A172 (cell line): ENCODE measurements around the gene DOK5. TPM values are rescaled to one million over a fixed set of nuclear protein-coding genes. Genes with fewer than 3 reads are reported as not detected.
"Not testable (repeated sequence)": the region's sequence is repeated elsewhere in the genome, so short reads cannot be mapped to it uniquely, and the experiment has no call there.

Experiments used
- DNase-seq: peaks from one replicate; pipeline ENCODE4 v3.0.0-alpha.2; 2015; ENCODE audit warnings: low spot score
- total RNA-seq: library from RNA; depleted of rRNA; stranded (reverse); fragments of >200 nt; shearing (Covaris generic); gene quantifications from 2 replicates; pipeline ENCODE4 v1.2.3, GENCODE V29; 2014

DOK5 gene
- total RNA-seq, 1 experiment from 2014 or later: not detected

- no peak for DNase-seq
Observed at GRCh38 chr20:54470697-54471096, 4.7 kb upstream of the DOK5 start.

GRCh38 chr20:54472607-54473006 lies 2.8 kb upstream of the DOK5 start:
- no peak for DNase-seq

- no peak for DNase-seq
Observed at GRCh38 chr20:54473340-54473739, 2.1 kb upstream of the DOK5 start.

GRCh38 chr20:54474046-54474445 lies 1.3 kb upstream of the DOK5 start:
- DNase-seq: no peak

DNA sequence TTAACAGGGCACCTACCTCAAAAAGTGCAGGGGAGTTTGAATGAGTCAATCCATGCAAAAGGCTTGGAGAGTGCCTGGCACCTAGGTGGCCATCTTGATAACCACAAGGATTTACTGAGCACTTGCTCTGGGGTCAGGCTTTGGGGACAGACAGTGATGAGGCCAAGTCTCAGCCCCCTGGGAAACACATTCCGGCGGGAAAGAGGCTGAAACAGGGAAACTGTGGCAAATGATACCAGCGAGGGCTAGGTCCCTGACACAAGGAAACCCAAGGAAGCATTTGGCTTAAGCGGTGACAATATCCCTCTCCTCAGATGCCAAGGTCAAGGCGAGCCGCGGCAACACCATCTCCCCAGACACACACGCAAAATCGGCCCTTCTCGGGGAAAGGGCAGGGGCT lies 527 bp upstream of the DOK5 start:
- no peak for DNase-seq

GRCh38 chr20:54476169-54477009 lies 996 bp downstream of the DOK5 start:
- no peak for DNase-seq

GRCh38 chr20:54477191-54477955 lies 2.0 kb downstream of the DOK5 start:
- no peak for DNase-seq

DNA sequence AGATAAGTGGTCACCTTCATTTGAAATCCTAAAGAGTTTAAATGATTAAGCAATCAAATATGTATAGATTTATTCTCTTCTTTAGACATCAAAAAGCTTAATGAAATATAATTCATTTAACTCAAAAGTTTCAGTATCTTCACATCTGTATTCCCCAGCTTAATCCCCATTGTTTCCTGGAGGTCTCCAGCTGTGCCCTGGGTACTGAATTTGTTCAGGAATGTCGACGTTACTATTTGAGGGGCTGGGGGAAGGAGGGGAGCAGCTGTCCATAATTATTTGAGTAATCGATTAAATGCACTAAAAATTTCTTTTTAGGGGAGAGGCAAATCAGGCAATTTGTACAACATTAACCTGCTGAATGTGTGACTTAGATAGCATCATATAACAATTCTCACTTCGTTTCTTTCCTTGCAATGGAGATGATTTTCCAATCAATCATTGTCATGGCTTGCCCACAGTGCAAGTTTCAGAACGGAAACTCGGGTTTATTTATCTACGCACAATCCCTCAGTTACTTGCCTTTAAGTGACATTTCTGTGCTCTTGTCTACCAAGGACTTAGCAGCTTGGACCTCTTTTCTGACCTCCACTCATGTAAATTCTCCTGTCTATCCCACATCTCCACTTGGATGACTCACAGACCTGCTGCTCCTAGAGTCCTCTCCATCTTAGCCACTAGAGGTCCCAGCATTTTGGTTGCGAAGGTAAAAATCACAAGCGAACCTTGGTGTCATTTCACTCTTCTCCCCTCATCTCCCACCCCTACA lies 3.9 kb downstream of the DOK5 start:
- DNase-seq: no peak

DNA sequence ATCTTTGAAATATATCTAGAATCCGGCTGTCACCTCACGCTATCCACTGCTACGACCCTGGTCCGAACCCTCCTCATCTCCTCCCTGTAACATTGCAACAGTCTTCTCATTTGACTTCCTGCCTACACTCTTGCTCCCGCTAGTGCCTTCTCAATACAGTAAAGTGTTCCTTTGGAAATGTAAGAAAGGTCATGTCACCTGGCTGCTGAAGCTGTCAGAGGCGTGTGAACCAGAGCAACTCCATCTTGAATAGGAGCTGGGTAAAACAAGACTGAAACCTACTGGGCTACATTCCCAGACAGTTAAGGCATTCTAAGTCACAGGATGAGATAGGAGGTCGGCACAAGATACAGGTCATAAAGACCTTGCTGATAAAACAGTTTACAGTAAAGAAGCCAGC lies 4.5 kb downstream of the DOK5 start:
- DNase-seq: not testable (repeated sequence)

DNA sequence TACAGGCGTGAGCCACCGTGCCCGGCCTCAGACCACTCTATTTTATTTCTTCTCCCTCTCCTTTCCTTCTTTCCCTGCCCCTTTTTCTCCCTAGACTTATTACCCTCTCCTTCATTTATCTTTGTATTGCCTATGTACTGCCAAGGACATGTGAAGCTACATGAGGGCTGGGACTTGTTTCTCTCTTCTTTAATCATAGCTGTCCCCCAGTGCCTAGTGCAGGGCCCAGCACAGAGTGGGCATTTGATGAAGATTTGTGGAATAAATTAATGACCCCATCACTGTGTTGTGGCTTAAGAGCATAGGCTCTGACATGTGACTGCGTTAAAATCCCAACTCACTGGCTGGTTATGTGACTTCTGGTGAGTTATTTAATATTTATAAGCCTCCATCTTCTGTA lies 6.0 kb downstream of the DOK5 start:
- no peak for DNase-seq

DNA sequence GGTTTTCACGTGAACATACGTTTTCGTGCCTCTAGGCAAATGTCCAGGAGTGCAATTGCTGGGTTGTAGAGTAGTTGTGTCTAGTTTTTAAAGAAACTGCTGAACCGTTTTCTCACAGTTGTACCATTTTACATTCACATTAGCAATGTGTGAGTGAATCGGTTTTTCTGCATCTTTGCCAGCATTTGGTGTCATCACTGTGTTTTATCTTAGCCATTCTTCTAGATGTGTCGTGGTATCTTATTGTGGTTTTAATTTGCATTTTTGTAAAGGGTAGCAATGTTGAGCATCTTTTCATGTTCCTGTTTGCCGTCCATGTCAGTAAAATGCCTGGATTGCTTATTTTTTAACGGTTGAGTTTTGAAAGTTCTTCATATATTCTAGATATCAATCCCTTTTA lies 10.2 kb downstream of the DOK5 start:
- DNase-seq: no peak

- no peak for DNase-seq
Observed at GRCh38 chr20:54486585-54486984, 11.2 kb downstream of the DOK5 start.

GRCh38 chr20:54488442-54488841 lies 13.0 kb downstream of the DOK5 start:
- DNase-seq: no peak

DNA sequence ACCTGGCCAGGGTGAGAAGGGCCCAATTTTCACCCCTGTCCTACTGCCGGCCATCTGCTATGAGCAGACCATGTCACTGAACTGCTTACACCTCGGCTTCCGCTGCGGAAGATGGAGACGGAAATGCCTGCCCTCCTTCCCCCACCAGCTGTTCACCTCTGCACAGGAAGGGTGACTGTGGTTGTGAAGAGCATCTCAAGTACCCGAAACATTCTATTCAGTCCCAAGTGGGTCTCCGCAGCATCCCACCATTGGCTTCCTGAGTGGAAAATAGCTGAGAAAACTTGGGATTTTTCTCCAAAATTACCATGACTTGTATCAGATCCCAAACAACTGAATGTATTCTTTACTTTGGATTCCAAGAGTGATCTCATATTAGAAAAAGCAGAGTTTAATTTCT lies 16.1 kb downstream of the DOK5 start:
- DNase-seq: no peak

DNA sequence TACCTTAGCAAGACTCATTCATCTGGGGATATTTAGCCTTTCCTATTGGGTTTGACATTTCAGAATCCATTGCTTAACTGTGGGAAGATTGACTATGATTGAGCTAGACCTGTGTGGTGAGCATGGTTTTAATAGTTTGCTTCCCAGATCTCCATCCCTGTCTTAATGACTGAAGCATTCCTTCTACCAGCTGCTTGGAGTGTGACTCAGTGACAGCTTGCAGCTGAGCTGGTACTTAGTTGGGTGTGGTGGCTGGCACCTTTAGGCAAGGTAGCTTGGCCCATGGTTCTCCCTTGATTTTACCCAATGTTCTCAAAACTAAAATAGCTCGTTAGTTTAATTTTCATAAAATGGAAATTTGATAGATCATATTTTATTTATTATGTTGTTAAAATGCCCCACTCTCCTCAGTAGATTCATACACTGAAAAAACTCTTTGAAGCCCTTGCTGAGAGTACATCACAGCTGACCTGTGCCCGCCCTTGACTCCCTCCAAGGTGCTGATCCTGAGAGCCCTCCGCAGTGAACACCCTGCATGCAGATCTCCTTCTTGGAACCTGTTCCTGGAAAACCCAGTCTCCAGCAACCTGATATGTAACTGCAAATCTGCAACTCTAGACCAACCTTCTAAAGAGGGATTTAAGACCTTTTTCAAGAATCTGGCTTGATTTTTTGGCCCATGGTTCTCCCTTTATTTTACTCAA lies 19.1 kb downstream of the DOK5 start:
- DNase-seq: no peak

- no peak for DNase-seq
Observed at GRCh38 chr20:54497931-54498718, 22.7 kb downstream of the DOK5 start.

GRCh38 chr20:54499111-54499510 lies 23.7 kb downstream of the DOK5 start:
- no peak for DNase-seq

DNA sequence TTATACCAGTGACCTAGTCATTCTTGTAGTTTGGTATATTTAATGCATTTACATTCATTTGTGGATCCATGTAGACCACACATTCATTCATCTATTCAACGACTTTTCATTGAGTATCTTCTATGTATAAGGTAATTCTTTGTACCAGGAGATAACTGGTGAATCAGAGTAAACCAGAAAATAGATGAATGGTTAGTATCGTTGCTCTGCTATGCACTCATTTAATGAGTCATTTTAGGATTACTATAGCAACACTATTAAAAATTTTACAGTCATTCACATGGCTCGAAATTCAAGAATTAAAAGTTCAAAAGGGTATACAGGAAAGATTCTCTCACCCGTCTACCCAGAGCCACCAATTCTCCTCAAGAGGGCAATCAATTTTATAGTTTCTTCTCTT lies 26.8 kb downstream of the DOK5 start:
- no peak for DNase-seq

- DNase-seq: no peak
Observed at GRCh38 chr20:54506643-54507042, 31.2 kb downstream of the DOK5 start.

DNA sequence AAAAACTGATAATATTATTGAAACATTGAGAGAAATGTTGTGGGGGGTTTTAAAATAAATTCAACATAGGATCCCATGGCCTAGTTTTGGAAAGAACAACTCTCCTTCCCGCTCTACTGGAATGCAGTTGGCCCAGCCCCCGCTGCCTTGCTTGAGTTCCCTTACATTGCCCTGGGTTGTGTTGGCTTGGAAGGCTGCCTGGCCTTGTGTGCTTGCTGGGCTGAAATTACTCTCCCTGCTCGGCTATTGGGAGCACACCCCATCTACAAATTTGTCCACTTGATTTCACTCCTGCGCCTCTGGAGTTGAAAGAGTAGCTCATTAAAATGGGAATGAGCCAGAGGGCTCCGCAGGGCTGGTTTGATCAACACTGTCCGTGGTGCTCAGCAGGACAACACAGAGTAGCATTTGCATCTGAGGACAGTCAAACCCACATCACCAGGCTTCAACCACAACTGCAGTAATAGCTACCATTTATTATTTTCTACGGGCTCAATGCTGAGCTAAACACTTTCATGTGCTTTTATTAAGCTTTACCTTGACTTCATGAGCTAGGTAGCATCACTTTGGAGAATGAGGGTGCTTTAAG lies 35.2 kb downstream of the DOK5 start:
- DNase-seq: no peak

DNA sequence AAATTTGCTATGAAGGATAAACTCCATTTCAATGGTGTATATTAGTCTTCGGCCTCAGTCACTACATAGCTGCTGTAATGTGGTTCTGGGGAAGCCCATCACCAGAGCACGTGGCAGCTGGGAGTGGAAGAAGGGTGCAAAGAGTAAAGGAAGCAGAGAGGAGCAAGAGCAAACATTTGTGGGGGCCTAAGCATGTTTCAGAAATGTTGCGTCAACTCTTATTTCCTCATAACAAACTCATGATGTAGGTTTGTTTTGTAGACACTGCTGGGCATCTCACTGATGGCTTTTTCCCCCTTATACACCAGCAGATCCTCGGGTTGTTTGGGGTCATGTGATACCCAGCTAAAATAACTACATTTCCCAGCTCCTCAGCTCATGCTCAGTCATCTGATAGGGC lies 37.3 kb downstream of the DOK5 start:
- no peak for DNase-seq
